Sigmoid colon (tissue), 7 donors: ENCODE measurements around the gene RIPK4. TPM values are rescaled to one million over a fixed set of nuclear protein-coding genes. Genes with fewer than 3 reads are reported as not detected.

Experiments
- DNase-seq: peaks from one replicate; pipeline ENCODE4 v3.0.0-alpha.2; 2019
- H3K27ac ChIP-seq, 4 donors: fragments of 200-600 bp; sonication (generic); one replicate each; pipeline ENCODE4 v1.5.1; 2016 to 2019; ENCODE audit warnings: mild to moderate bottlenecking in 1 of 4
- H3K27me3 ChIP-seq, 3 donors: fragments of 200-600 bp; sonication (generic); one replicate each; pipeline ENCODE4 v1.5.1; 2019; ENCODE audit warnings: mild to moderate bottlenecking in 1 of 3
- H3K36me3 ChIP-seq, 4 donors: fragments of 200-600 bp; sonication (generic); one replicate each; pipeline ENCODE4 v1.5.1; 2016 to 2019
- H3K4me1 ChIP-seq, 4 donors: fragments of 200-600 bp; sonication (generic); one replicate each; pipeline ENCODE4 v1.5.1; 2017 to 2019
- H3K4me3 ChIP-seq, 4 donors: fragments of 200-600 bp; sonication (generic); one replicate each; pipeline ENCODE4 v1.5.1; 2017 to 2019; ENCODE audit warnings: mild to moderate bottlenecking in 2 of 4, moderate library complexity in 1 of 4
- H3K9me3 ChIP-seq, 4 donors: fragments of 200-600 bp in 3 of 4; sonication (generic) in 3 of 4; one replicate each; pipeline versions ENCODE4 v1.5.1 to v1.6.1; 2013 to 2019
- CTCF ChIP-seq, 4 experiments: fragments of 450-650 bp in 3 of 4; fragments of 200-600 bp in 1 of 4; IDR thresholded peaks; one replicate each; pipeline ENCODE4 v1.5.1; 2016 to 2019; ENCODE audit warnings: antibody characterized with exemption in 4 of 4, mild to moderate bottlenecking in 3 of 4, moderate library complexity in 2 of 4
- EP300 ChIP-seq, 4 donors: sonication (generic); formaldehyde crosslinking; IDR thresholded peaks; one replicate each; pipeline ENCODE4 v1.6.1; 2017; ENCODE audit warnings: antibody characterized with exemption in 4 of 4
- POLR2A ChIP-seq, 2 donors: fragments of 450-650 bp; IDR thresholded peaks; one replicate each; pipeline ENCODE4 v1.6.1; 2016; ENCODE audit warnings: antibody characterized with exemption in 2 of 2, mild to moderate bottlenecking in 2 of 2, moderate library complexity in 2 of 2
- POLR2AphosphoS5 ChIP-seq, 4 donors: sonication (generic); formaldehyde crosslinking; IDR thresholded peaks; one replicate each; pipeline ENCODE4 v1.6.1; 2017; ENCODE audit warnings: antibody characterized with exemption in 4 of 4
- WGBS, 2 donors: extraction: QIAGEN DNeasy Blood & Tissue Kit; methylation state at CpG; one replicate each; pipeline ENCODE4 v1.1.7; 2013; 5-methylcytosine and 5-hydroxymethylcytosine counted together
- intact Hi-C: fragments of 100-400 bp; cut with DNase I; formaldehyde crosslinking; loops from one replicate; pipeline ENCODE4 v1.15.1; 2023
- polyA plus RNA-seq, 3 donors: library from polyadenylated mRNA; stranded (reverse); fragments of 200-250 nt; gene quantifications; one replicate each; pipeline ENCODE4 v1.2.3, GENCODE V29; 2013
- small RNA-seq, 3 donors: library from RNA; depleted of rRNA; stranded (forward); fragments of <200 nt; gene quantifications; one replicate each; pipeline ENCODE3, GENCODE V24; 2016
- total RNA-seq, 4 donors: library from RNA; depleted of rRNA; stranded (reverse); fragments of >200 nt; gene quantifications; one replicate each; pipeline ENCODE4 v1.1.0, GENCODE V29; 2016
- donor health status: healthy with polysubstance abuse.
- donor health status: Bipolar disorder and iron deficiency.
- donor health status: healthy.

RIPK4 gene
- total and polyA plus RNA-seq, 7 donors, result under 0.01 to 7.8 (median 0.54) TPM

- no peak overlapping the region for H3K27ac ChIP-seq
- no peaks in the 10 kb centered on the region for H3K4me1 ChIP-seq
- no peaks in the 10 kb centered on the region for H3K36me3 ChIP-seq
- H3K27me3 ChIP-seq, result peaks cover 0 to 9% (median 0%) of the 10 kb centered on the region in 3 donors
- TF ChIP-seq POLR2AphosphoS5 (IDR thresholded peaks at IDR 0.05) (no peak), POLR2A (IDR thresholded peaks at IDR 0.05) (no peak), CTCF (IDR thresholded peaks at IDR 0.05) (no peak), EP300 (IDR thresholded peaks at IDR 0.05) (no peak)
- intact Hi-C loops, result no loop called here
- H3K4me3 ChIP-seq, result no peak overlapping the region
- no peaks in the 10 kb centered on the region for H3K9me3 ChIP-seq
- no peak for DNase-seq
- 82 to 84% methylated on average over 12 of the region's 12 CpGs for WGBS, 2 donors
Measured at GRCh38 chr21:41691205-41692184, 75.4 kb downstream of the RIPK4 start.

Small RNAs within 50 kb of the gene (small RNA-seq; reads per million reads assigned to genes)
- 0 reads per million in 3 donors for gene MIR6814

Other genes with a start within 250 kb of the RIPK4 start
- gene PRDM15, start 112.3 kb upstream of the RIPK4 start, total RNA-seq, result 1 to 10 TPM; 3.5 to 6.9 (median 5.2) TPM
- gene PRDM15, start 112.3 kb upstream of the RIPK4 start, polyA plus RNA-seq, result 1 to 10 TPM; 1.2 to 5.7 (median 3.0) TPM
- gene C2CD2, start 187.0 kb upstream of the RIPK4 start, total RNA-seq, result 10 to 100 TPM; 19.0 to 45.1 (median 22.2) TPM
- gene C2CD2, start 187.0 kb upstream of the RIPK4 start, polyA plus RNA-seq, result 1 to 10 TPM; 1.8 to 8.3 (median 3.7) TPM
- 10 to 100 TPM in 1 of 4 donors, 1 to 10 TPM in 3; 6.9 to 14.7 (median 7.7) TPM for gene ZBTB21, start 243.3 kb upstream of the RIPK4 start, total RNA-seq
- 1 to 10 TPM; 1.8 to 2.9 (median 2.8) TPM for gene ZBTB21, start 243.3 kb upstream of the RIPK4 start, polyA plus RNA-seq